B cell (primary cell): ENCODE data around the gene UXT. TPM values are rescaled to one million over a fixed set of nuclear protein-coding genes. Genes with fewer than 3 reads are reported as not detected.
"Not testable (repeated sequence)": the region's sequence is repeated elsewhere in the genome, so short reads cannot be mapped to it uniquely, and the experiment has no call there.

ENCODE experiments used
- ATAC-seq: fragments of 200-7000 bp; cut with Tn5 transposase; one replicate; pipeline ENCODE4 v1.10.0; 2021; ENCODE audit warnings: low read depth, mild to moderate bottlenecking, moderate number of reproducible peaks, moderate library complexity
- CTCF ChIA-PET: fragments of 350-600 bp; sonication (Branson Sonifier 250); formaldehyde crosslinking; loops from one replicate; lab custom pipeline; 2021; ENCODE audit warnings: antibody characterized with exemption, inconsistent platforms; lab: Charles Lee
- POLR2A ChIA-PET: fragments of 350-600 bp; sonication (Branson Sonifier 250); formaldehyde crosslinking; loops from one replicate; lab custom pipeline; 2021; ENCODE audit warnings: antibody characterized with exemption; lab: Charles Lee
- DNase-seq: peaks from one replicate; pipeline ENCODE4 v3.0.0; 2013
- H2AFZ ChIP-seq: 2 replicates; pipeline ENCODE4 v1.6.1; 2012; ENCODE audit warnings: mild to moderate bottlenecking, low read depth, low read length; ENCODE audit not compliant: insufficient read depth, poor library complexity, severe bottlenecking
- H3K27ac ChIP-seq, 2 donors: 1 replicate in 1 of 2; 2 replicates in 1 of 2; pipeline ENCODE4 v1.5.1; 2012 to 2013; ENCODE audit warnings: low read length in 2 of 2, mild to moderate bottlenecking in 2 of 2, moderate library complexity in 1 of 2
- H3K27me3 ChIP-seq, 4 experiments: fragments of 200-600 bp in 1 of 4; sonication (generic) in 1 of 4; replicated peaks in 1 of 4; 1 replicate in 2 of 4; 2 replicates in 2 of 4; pipeline versions ENCODE4 v1.6.1 to v1.7.0; 2013 to 2016; ENCODE audit warnings: low read length in 3 of 4, mild to moderate bottlenecking in 2 of 4, mixed read lengths in 1 of 4, moderate library complexity in 1 of 4; ENCODE audit not compliant: insufficient read depth in 4 of 4, control insufficient read depth in 3 of 4; ENCODE audit errors: control extremely low read depth in 1 of 4
- H3K36me3 ChIP-seq, 2 experiments: replicated peaks in 1 of 2; 1 replicate in 1 of 2; 2 replicates in 1 of 2; pipeline versions ENCODE4 v1.6.1 to v1.7.1; 2013; ENCODE audit warnings: low read length in 1 of 2; ENCODE audit not compliant: insufficient read depth in 2 of 2, control insufficient read depth in 1 of 2; ENCODE audit errors: control extremely low read depth in 1 of 2, extremely low read depth in 1 of 2
- H3K4me1 ChIP-seq, 2 donors: fragments of 200-600 bp in 1 of 2; sonication (generic) in 1 of 2; 1 replicate in 1 of 2; 2 replicates in 1 of 2; pipeline versions ENCODE4 v1.5.1 to v1.6.1; 2013 to 2017; ENCODE audit warnings: low read length in 2 of 2; ENCODE audit not compliant: control insufficient read depth in 2 of 2, insufficient read depth in 2 of 2
- H3K4me2 ChIP-seq: replicated peaks from 2 replicates; pipeline ENCODE3; 2012; ENCODE audit warnings: mild to moderate bottlenecking, low read depth, low read length; ENCODE audit not compliant: poor library complexity, severe bottlenecking
- H3K4me3 ChIP-seq, 5 experiments: fragments of 200-600 bp in 1 of 5; sonication (generic) in 1 of 5; 1 replicate in 3 of 5; 2 replicates in 2 of 5; pipeline versions ENCODE4 v1.5.1 to v1.7.0; 2011 to 2016; ENCODE audit warnings: low read length in 4 of 5, mild to moderate bottlenecking in 4 of 5, low read depth in 2 of 5, control low read depth in 1 of 5, moderate library complexity in 1 of 5; ENCODE audit not compliant: insufficient read depth in 1 of 5; ENCODE audit errors: control extremely low read depth in 1 of 5, extremely low read depth in 1 of 5
- H3K79me2 ChIP-seq: fragments of 200-600 bp; sonication (generic); one replicate; pipeline ENCODE4 v1.6.0; 2016; ENCODE audit warnings: low read length; ENCODE audit not compliant: control insufficient read depth, insufficient read depth
- H3K9ac ChIP-seq: fragments of 200-600 bp; sonication (generic); 2 replicates; pipeline ENCODE4 v1.6.1; 2017; ENCODE audit warnings: mild to moderate bottlenecking, low read length, moderate library complexity
- H3K9me3 ChIP-seq, 3 donors: one replicate each; pipeline versions ENCODE4 v1.6.1 to v1.7.1; 2013; ENCODE audit warnings: low read length in 2 of 3; ENCODE audit not compliant: control insufficient read depth in 2 of 3, insufficient read depth in 1 of 3; ENCODE audit errors: control extremely low read depth in 1 of 3
- H4K20me1 ChIP-seq: 2 replicates; pipeline ENCODE4 v1.6.0; 2012; ENCODE audit warnings: mild to moderate bottlenecking, low read length; ENCODE audit not compliant: insufficient read depth, control insufficient read depth, poor library complexity, severe bottlenecking
- H3K27ac Mint-ChIP-seq: one replicate; pipeline ENCODE4 v1.8.0; 2021; ENCODE audit warnings: mixed read lengths
- H3K27me3 Mint-ChIP-seq: one replicate; pipeline ENCODE4 v1.8.0; 2021; ENCODE audit warnings: mixed read lengths
- H3K4me1 Mint-ChIP-seq: one replicate; pipeline ENCODE4 v1.8.0; 2021; ENCODE audit warnings: mixed read lengths
- H3K4me3 Mint-ChIP-seq: one replicate; pipeline ENCODE4 v1.8.0; 2021; ENCODE audit warnings: mixed read lengths
- H3K9me3 Mint-ChIP-seq: one replicate; pipeline ENCODE4 v1.8.0; 2022; ENCODE audit warnings: mixed read lengths; ENCODE audit not compliant: insufficient read depth
- CTCF ChIP-seq: fragments of 200-600 bp; IDR thresholded peaks from one replicate; pipeline ENCODE4 v1.8.0; 2022; ENCODE audit warnings: antibody characterized with exemption, mild to moderate bottlenecking
- EZH2 ChIP-seq: IDR thresholded peaks from 2 replicates; pipeline ENCODE4 v1.6.1; 2012; ENCODE audit warnings: borderline replicate concordance, low read depth, mild to moderate bottlenecking, moderate library complexity, low read length; ENCODE audit not compliant: insufficient read depth, poor library complexity, severe bottlenecking
- WGBS: methylation state at CpG from one replicate; pipeline ENCODE4 v1.1.5; 2013; ENCODE audit warnings: missing lambda C conversion rate; ENCODE audit not compliant: insufficient coverage; 5-methylcytosine and 5-hydroxymethylcytosine counted together
- intact Hi-C: fragments of 100-400 bp; cut with micrococcal nuclease; formaldehyde crosslinking; loops from one replicate; pipeline ENCODE4 v1.10.0; 2022
- polyA plus RNA-seq: library from polyadenylated mRNA; depleted of rRNA; stranded (reverse); fragments of >200 nt; gene quantifications from 2 replicates; pipeline ENCODE4 v1.2.3, GENCODE V29; 2012
- total RNA-seq, 2 donors: library from RNA; stranded (reverse); fragments of 120-200 nt in 1 of 2; gene quantifications; 1 replicate in 1 of 2; 2 replicates in 1 of 2; pipeline versions ENCODE4 v1.2.3 to v1.2.4, GENCODE V29; 2013 to 2022

The UXT gene
- total and polyA plus RNA-seq, 2 donors (not counting 1 experiment from before 2014, with no cell fraction given): 177 to 238 TPM

GRCh38 chrX:47674776-47675175 is 15.8 kb upstream of the UXT start:
- Histone ChIP-seq H3K79me2 (no peaks in the 10 kb centered on the region), H3K4me3 (no peak overlapping the region), H3K27ac (no peak overlapping the region), H3K9me3 (no peaks in the 10 kb centered on the region), H2AFZ (no peak overlapping the region), H3K4me1 (no peaks in the 10 kb centered on the region), H3K27me3 (no peaks in the 10 kb centered on the region), H3K4me2 (no peak overlapping the region), H3K9ac (no peak overlapping the region), H3K36me3 (no peaks in the 10 kb centered on the region), H4K20me1 (no peaks in the 10 kb centered on the region)
- TF ChIP-seq EZH2 (no peak), CTCF (no peak)
- ChIA-PET POLR2A (no interaction called here), CTCF (no interaction called here)
- ATAC-seq: no peak
- H3K27me3 Mint-ChIP-seq: peaks cover 7% of the 10 kb centered on the region
- WGBS: 93% methylated on average over 3 of the region's 5 CpGs
- peaks cover 3% of the 10 kb centered on the region for H3K9me3 Mint-ChIP-seq
- H3K27ac Mint-ChIP-seq: no peak overlapping the region
- intact Hi-C loops: no loop called here
- H3K4me1 Mint-ChIP-seq: peaks cover 4% of the 10 kb centered on the region
- no peak overlapping the region for H3K4me3 Mint-ChIP-seq
- DNase-seq: no peak

- intact Hi-C loops, H3K79me2 ChIP-seq, H3K36me3 ChIP-seq, H3K4me1 ChIP-seq, POLR2A ChIA-PET, H3K9ac ChIP-seq, CTCF ChIA-PET, H3K4me3 ChIP-seq, H3K4me2 ChIP-seq, H3K4me3 Mint-ChIP-seq, H3K27me3 Mint-ChIP-seq, H2AFZ ChIP-seq, H3K27ac ChIP-seq, DNase-seq, H3K9me3 Mint-ChIP-seq, H4K20me1 ChIP-seq, H3K27me3 ChIP-seq, ATAC-seq, H3K27ac Mint-ChIP-seq, H3K9me3 ChIP-seq, H3K4me1 Mint-ChIP-seq: not testable (repeated sequence)
- no CpG with 5 or more reads among the region's 4 CpGs for WGBS
Measured at GRCh38 chrX:47665797-47666196, 6.8 kb upstream of the UXT start.
